Amygdala (tissue), 56 donors: Measurements from ENCODE around the gene GNAT3.

Experiments used
- DNase-seq, 56 donors: peaks; one replicate each; lab custom pipeline; 2025; lab: John Stamatoyannopoulos, UW

The GNAT3 gene

GRCh38 chr7:80467069-80467468 lies 44.8 kb downstream of the GNAT3 start:
- DNase-seq, result no peak

GRCh38 chr7:80466636-80467035 lies 45.2 kb downstream of the GNAT3 start:
- no peak for DNase-seq

GRCh38 chr7:80464211-80464610 lies 47.7 kb downstream of the GNAT3 start:
- no peak for DNase-seq

- DNase-seq, result no peak
Observed at GRCh38 chr7:80463272-80463920, 48.5 kb downstream of the GNAT3 start.

- DNase-seq, result no peak
Observed at GRCh38 chr7:80460857-80461256, 51.0 kb downstream of the GNAT3 start.

- DNase-seq, result no peak
Observed at GRCh38 chr7:80459776-80460510, 51.9 kb downstream of the GNAT3 start.

GRCh38 chr7:80458822-80459725 lies 52.8 kb downstream of the GNAT3 start:
- DNase-seq, result no peak

GRCh38 chr7:80453699-80454340 lies 58.0 kb downstream of the GNAT3 start:
- DNase-seq, result peak in 1 of 56 donors; percentile 28

- no peak for DNase-seq
Observed at GRCh38 chr7:80450621-80451308, 61.1 kb downstream of the GNAT3 start.

- no peak for DNase-seq
Observed at GRCh38 chr7:80449836-80450235, 62.0 kb downstream of the GNAT3 start.

GRCh38 chr7:80445351-80445750 lies 66.5 kb downstream of the GNAT3 start:
- no peak for DNase-seq

GRCh38 chr7:80444811-80445210 lies 67.1 kb downstream of the GNAT3 start:
- no peak for DNase-seq

GRCh38 chr7:80443325-80443724 lies 68.5 kb downstream of the GNAT3 start:
- no peak for DNase-seq

- DNase-seq, result no peak
Observed at GRCh38 chr7:80440883-80441282, 71.0 kb downstream of the GNAT3 start.

- DNase-seq, result no peak
Observed at GRCh38 chr7:80439894-80440821, 71.7 kb downstream of the GNAT3 start.

GRCh38 chr7:80435521-80435920 lies 76.3 kb downstream of the GNAT3 start:
- DNase-seq, result no peak

- no peak for DNase-seq
Observed at GRCh38 chr7:80434047-80434446, 77.8 kb downstream of the GNAT3 start.

GRCh38 chr7:80432166-80432565 lies 79.7 kb downstream of the GNAT3 start:
- DNase-seq, result no peak

- no peak for DNase-seq
Observed at GRCh38 chr7:80429181-80429580, 82.7 kb downstream of the GNAT3 start.
